GM12864 (cell line): Measurements from ENCODE around the gene TRIM14.
"Not testable (repeated sequence)": the region's sequence is repeated elsewhere in the genome, so short reads cannot be mapped to it uniquely, and the experiment has no call there.

ENCODE experiments used
- DNase-seq: peaks from one replicate; pipeline ENCODE4 v3.0.0-alpha.2; 2011; ENCODE audit warnings: low read depth
- H3K4me3 ChIP-seq: 2 replicates; pipeline ENCODE4 v1.5.1; 2011; ENCODE audit warnings: mild to moderate bottlenecking, low read depth, low read length, control low read depth
- CTCF ChIP-seq: IDR thresholded peaks from 2 replicates; pipeline ENCODE4 v1.5.1; 2011; ENCODE audit warnings: low read depth, mild to moderate bottlenecking, moderate library complexity, low read length, control low read depth, inconsistent platforms; ENCODE audit errors: missing control alignments

TRIM14 gene

DNA sequence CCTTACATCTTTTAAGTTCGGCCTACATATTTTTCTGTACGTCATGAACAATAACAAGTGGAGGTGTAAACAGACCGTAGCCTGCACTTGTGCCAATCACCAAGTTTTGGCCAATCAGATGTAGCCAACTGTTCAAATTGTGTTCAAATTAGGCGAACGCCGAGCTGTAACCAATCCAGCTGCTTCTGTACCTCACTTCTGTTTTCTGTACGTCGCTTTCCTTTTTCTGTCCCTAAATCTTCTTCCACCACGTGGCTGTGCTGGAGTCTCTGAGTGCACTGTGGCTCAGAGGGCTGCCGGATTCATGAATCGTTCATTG, 26.4 kb downstream of the TRIM14 start:
- no peak for TF ChIP-seq CTCF
- DNase-seq: no peak
- no peak overlapping the region for H3K4me3 ChIP-seq

DNA sequence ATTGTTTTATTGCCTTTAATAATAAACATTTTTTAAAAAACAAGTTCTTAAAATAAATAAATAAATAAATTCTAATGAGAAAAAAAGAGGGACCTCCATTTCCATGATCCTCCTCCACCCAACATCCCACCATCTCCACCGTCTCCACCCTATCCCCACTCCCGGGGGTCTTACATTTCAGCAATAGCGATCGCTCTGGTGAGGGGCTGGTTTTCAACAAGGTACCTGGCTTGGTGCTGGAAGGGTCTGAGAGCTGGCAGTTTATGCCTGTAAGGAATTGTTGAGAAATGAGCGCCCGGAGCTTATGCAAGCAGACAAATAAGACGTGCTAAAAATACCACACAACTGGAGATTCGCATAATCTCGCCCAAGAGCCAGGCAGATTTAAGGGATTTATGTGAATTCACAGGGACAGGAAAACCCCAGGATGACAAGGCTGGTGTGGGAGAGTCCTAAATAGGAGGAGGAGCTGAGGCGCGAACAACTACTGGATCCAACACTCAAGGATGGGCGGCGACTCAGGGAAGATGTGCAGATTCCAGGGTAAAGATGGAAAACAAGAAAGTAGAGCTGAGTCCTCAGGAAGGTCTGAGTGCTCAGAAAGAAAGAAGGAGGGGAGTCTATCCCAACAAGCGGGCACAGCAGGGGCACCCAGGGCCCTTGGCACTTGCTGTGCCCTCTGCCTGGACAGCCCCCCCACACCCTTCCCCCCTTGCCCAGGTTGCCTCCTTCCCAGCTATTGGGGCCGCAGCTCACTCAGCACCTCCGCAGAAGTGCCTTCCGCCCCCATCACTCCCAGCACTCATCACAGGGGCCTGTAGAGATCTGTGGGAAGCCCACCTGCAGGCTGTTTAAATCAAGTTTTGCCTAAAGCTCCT, 27.0 kb downstream of the TRIM14 start:
- DNase-seq: no peak
- no peak for TF ChIP-seq CTCF
- H3K4me3 ChIP-seq: no peak overlapping the region

DNA sequence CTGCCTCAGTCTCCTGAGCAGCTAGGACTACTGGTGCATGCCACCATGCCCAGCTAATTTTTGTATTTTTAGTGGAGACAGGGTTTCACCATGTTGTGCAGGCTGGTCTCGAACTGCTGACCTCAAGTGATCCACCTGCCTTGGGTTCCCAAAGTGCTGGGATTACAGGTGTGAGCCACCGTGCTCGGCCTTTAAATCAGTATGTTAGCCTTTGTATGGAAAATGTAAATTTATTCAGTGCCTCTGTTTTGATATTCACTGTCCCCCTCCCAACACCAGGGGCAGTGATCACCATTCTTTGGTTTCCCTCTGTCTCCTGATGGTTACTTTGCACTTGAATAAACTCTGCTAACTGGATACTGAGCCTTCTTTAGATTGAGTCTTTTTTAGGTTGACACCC, 28.3 kb downstream of the TRIM14 start:
- H3K4me3 ChIP-seq, DNase-seq: not testable (repeated sequence)
- peak; percentile 2 for TF ChIP-seq CTCF

GRCh38 chr9:98087420-98088354, 31.3 kb downstream of the TRIM14 start:
- TF ChIP-seq CTCF: peak; percentile 10
- no peak overlapping the region; the same call in 1 of the 2 replicates for H3K4me3 ChIP-seq
- DNase-seq: no peak

GRCh38 chr9:98086461-98086860, 32.6 kb downstream of the TRIM14 start:
- no peak overlapping the region for H3K4me3 ChIP-seq
- TF ChIP-seq CTCF: no peak
- DNase-seq: no peak

- no peak for TF ChIP-seq CTCF
- H3K4me3 ChIP-seq: no peak overlapping the region
- no peak for DNase-seq
Measured at GRCh38 chr9:98085944-98086343, 33.1 kb downstream of the TRIM14 start.
